ENCODE measurements around the gene HIRIP3. TPM values are rescaled to one million over a fixed set of nuclear protein-coding genes. Genes with fewer than 3 reads are reported as not detected.

Gene HIRIP3
- total and polyA plus RNA-seq, 2 of the 13 experiments (the other 11 are each of a cell fraction or from before 2014, with no cell fraction given): 12.6 to 17.2 TPM

- TF ChIP-seq, protein P1, sequence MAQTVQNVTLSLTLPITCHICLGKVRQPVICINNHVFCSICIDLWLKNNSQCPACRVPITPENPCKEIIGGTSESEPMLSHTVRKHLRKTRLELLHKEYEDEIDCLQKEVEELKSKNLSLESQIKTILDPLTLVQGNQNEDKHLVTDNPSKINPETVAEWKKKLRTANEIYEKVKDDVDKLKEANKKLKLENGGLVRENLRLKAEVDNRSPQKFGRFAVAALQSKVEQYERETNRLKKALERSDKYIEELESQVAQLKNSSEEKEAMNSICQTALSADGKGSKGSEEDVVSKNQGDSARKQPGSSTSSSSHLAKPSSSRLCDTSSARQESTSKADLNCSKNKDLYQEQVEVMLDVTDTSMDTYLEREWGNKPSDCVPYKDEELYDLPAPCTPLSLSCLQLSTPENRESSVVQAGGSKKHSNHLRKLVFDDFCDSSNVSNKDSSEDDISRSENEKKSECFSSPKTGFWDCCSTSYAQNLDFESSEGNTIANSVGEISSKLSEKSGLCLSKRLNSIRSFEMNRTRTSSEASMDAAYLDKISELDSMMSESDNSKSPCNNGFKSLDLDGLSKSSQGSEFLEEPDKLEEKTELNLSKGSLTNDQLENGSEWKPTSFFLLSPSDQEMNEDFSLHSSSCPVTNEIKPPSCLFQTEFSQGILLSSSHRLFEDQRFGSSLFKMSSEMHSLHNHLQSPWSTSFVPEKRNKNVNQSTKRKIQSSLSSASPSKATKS (CRISPR knock-in tag; IDR thresholded peaks at IDR 0.05): no peak
- TF ChIP-seq RXRB (CRISPR knock-in tag; IDR thresholded peaks at IDR 0.05; ENCODE audit: borderline replicate concordance): peak; percentile 33; the same call in 1 of the 2 replicates
- TF ChIP-seq ZNF17 (CRISPR knock-in tag; IDR thresholded peaks at IDR 0.05): no peak
- TF ChIP-seq KLF13 (CRISPR knock-in tag; IDR thresholded peaks at IDR 0.05): no peak
- TF ChIP-seq ZNF792 (CRISPR knock-in tag; IDR thresholded peaks at IDR 0.05): no peak
- TF ChIP-seq ZNF543 (CRISPR knock-in tag; IDR thresholded peaks at IDR 0.05): no peak
- TF ChIP-seq ZNF256 (CRISPR knock-in tag; conservative IDR thresholded peaks at IDR 0.05): 0 out of 2 replicates have a peak, but pooled peaks have one; percentile 18
- peak; percentile 18; the same call in 1 of the 2 replicates for TF ChIP-seq ZNF510 (CRISPR knock-in tag; IDR thresholded peaks at IDR 0.05; ENCODE audit: low read depth)
- no peak; the same call in 1 of the 2 replicates for TF ChIP-seq ZXDC (CRISPR knock-in tag; IDR thresholded peaks at IDR 0.05)
- peak; percentile 92 for TF ChIP-seq POLR2AphosphoS5 (IDR thresholded peaks at IDR 0.05; ENCODE audit: low read depth, low read length)
- TF ChIP-seq HNF4A (CRISPR knock-in tag; IDR thresholded peaks at IDR 0.05): peak; percentile 58
- TF ChIP-seq PCBP2 (optimal IDR thresholded peaks at IDR 0.05; ENCODE audit: low read depth, low read length, poor library complexity, severe bottlenecking): peak; percentile 40
- TF ChIP-seq JUND (CRISPR knock-in tag; IDR thresholded peaks at IDR 0.05): 0 out of 2 replicates have a peak, but pooled peaks have one; percentile 36
- TF ChIP-seq MEF2D (CRISPR knock-in tag; IDR thresholded peaks at IDR 0.05): peak; percentile 12; the same call in 1 of the 2 replicates
- TF ChIP-seq KLF12 (CRISPR knock-in tag; IDR thresholded peaks at IDR 0.05; ENCODE audit: borderline replicate concordance): peak; percentile 31; the same call in 1 of the 2 replicates
- TF ChIP-seq, protein P2, sequence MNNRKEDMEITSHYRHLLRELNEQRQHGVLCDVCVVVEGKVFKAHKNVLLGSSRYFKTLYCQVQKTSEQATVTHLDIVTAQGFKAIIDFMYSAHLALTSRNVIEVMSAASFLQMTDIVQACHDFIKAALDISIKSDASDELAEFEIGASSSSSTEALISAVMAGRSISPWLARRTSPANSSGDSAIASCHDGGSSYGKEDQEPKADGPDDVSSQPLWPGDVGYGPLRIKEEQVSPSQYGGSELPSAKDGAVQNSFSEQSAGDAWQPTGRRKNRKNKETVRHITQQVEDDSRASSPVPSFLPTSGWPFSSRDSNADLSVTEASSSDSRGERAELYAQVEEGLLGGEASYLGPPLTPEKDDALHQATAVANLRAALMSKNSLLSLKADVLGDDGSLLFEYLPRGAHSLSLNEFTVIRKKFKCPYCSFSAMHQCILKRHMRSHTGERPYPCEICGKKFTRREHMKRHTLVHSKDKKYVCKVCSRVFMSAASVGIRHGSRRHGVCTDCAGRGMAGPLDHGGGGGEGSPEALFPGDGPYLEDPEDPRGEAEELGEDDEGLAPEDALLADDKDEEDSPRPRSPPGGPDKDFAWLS (CRISPR knock-in tag; IDR thresholded peaks at IDR 0.05; ENCODE audit: borderline replicate concordance): no peak
- no peak for TF ChIP-seq RFX3 (CRISPR knock-in tag; IDR thresholded peaks at IDR 0.05)
- TF ChIP-seq RFXANK (CRISPR knock-in tag; IDR thresholded peaks at IDR 0.05): no peak
- TF ChIP-seq U2AF2 (IDR thresholded peaks at IDR 0.05; ENCODE audit: low read depth, low read length): no peak
- no peak for TF ChIP-seq EZH2 (conservative IDR thresholded peaks at IDR 0.05; ENCODE audit: low read depth, low read length)
- TF ChIP-seq ZNF451 (CRISPR knock-in tag; IDR thresholded peaks at IDR 0.05): peak; percentile 83
- TF ChIP-seq, protein P3, sequence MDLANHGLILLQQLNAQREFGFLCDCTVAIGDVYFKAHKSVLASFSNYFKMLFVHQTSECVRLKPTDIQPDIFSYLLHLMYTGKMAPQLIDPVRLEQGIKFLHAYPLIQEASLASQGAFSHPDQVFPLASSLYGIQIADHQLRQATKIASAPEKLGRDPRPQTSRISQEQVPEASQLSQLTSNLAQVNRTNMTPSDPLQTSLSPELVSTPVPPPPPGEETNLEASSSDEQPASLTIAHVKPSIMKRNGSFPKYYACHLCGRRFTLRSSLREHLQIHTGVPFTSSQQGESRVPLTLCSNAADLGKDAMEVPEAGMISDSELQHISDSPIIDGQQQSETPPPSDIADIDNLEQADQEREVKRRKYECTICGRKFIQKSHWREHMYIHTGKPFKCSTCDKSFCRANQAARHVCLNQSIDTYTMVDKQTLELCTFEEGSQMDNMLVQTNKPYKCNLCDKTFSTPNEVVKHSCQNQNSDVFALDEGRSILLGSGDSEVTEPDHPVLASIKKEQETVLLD (CRISPR knock-in tag; IDR thresholded peaks at IDR 0.05; ENCODE audit: low read depth): no peak; the same call in 1 of the 2 replicates
- TF ChIP-seq MIER2 (CRISPR knock-in tag; IDR thresholded peaks at IDR 0.05): 0 out of 2 replicates have a peak, but pooled peaks have one; percentile 13
These were observed 33.7 kb downstream of the HIRIP3 start, which contains the start of gene TMEM219 (continued) for GRCh38 chr16:29961479-29962343.

Data from HepG2 (cell line).